OCI-LY7 (cell line): ENCODE results near the gene DZANK1. TPM values are rescaled to one million over a fixed set of nuclear protein-coding genes. Genes with fewer than 3 reads are reported as not detected.

Experiments
- BruUV-seq: library from RNA; stranded (reverse); fragments of 400-500 nt; replicated peaks from 2 replicates; lab custom pipeline; 2021; lab: Mats Ljungman, UMichigan
- CTCF ChIA-PET: fragments of 300-600 bp; sonication (Branson Sonifier 250); formaldehyde crosslinking; loops from one replicate; lab custom pipeline; 2022; ENCODE audit warnings: antibody characterized with exemption; ENCODE audit not compliant: unreplicated experiment; lab: Charles Lee
- POLR2A ChIA-PET: fragments of 300-600 bp; sonication (Branson Sonifier 250); formaldehyde crosslinking; loops from one replicate; lab custom pipeline; 2022; ENCODE audit warnings: antibody characterized with exemption; lab: Charles Lee
- DNase-seq: peaks from one replicate; pipeline ENCODE4 v3.0.0-alpha.2; 2015; ENCODE audit warnings: low spot score
- H2AFZ ChIP-seq: fragments of 200-600 bp; sonication (generic), shearing (Covaris generic); 2 replicates; pipeline ENCODE4 v1.6.1; 2014; ENCODE audit warnings: mild to moderate bottlenecking, antibody characterized with exemption, low read length, moderate library complexity
- H3K27ac ChIP-seq: fragments of 200-600 bp; sonication (generic); 2 replicates; pipeline ENCODE4 v1.5.1; 2014; ENCODE audit warnings: mixed run types, low read depth, mild to moderate bottlenecking, moderate library complexity, low read length, inconsistent platforms; ENCODE audit not compliant: poor library complexity, severe bottlenecking
- H3K36me3 ChIP-seq: fragments of 200-600 bp; sonication (generic); 2 replicates; pipeline ENCODE4 v1.6.1; 2014; ENCODE audit warnings: mild to moderate bottlenecking, antibody characterized with exemption, low read length, moderate library complexity, mixed read lengths; ENCODE audit not compliant: insufficient read depth
- H3K4me1 ChIP-seq: fragments of 200-600 bp; sonication (generic); 2 replicates; pipeline ENCODE4 v1.5.1; 2014; ENCODE audit warnings: mild to moderate bottlenecking, low read length; ENCODE audit not compliant: insufficient read depth, poor library complexity, severe bottlenecking
- H3K4me2 ChIP-seq: fragments of 200-600 bp; sonication (generic); 2 replicates; pipeline ENCODE4 v1.6.1; 2014; ENCODE audit warnings: mild to moderate bottlenecking, low read length
- H3K4me3 ChIP-seq: fragments of 200-600 bp; sonication (generic); 2 replicates; pipeline ENCODE4 v1.5.1; 2014; ENCODE audit warnings: mild to moderate bottlenecking, low read depth, low read length; ENCODE audit not compliant: poor library complexity, severe bottlenecking
- H3K79me2 ChIP-seq: fragments of 200-600 bp; sonication (generic); 2 replicates; pipeline ENCODE4 v1.6.1; 2016; ENCODE audit warnings: low read depth, mild to moderate bottlenecking, low read length, moderate library complexity, mixed read lengths; ENCODE audit not compliant: insufficient read depth
- H3K9me2 ChIP-seq: fragments of 200-600 bp; sonication (generic); 2 replicates; pipeline ENCODE4 v1.6.1; 2016; ENCODE audit warnings: mild to moderate bottlenecking, low read length, mixed read lengths; ENCODE audit not compliant: insufficient read depth
- H3K9me3 ChIP-seq: fragments of 200-600 bp; sonication (generic); 2 replicates; pipeline ENCODE4 v1.6.1; 2014; ENCODE audit warnings: mild to moderate bottlenecking, mixed run types, low read length, mixed read lengths
- H4K20me1 ChIP-seq: fragments of 200-600 bp; sonication (generic); 2 replicates; pipeline ENCODE4 v1.6.1; 2014; ENCODE audit warnings: mild to moderate bottlenecking, antibody characterized with exemption, low read length, moderate library complexity, mixed read lengths; ENCODE audit not compliant: insufficient read depth
- CTCF ChIP-seq: fragments of 200-600 bp; sonication (generic); conservative IDR thresholded peaks from 2 replicates; pipeline ENCODE4 v1.5.1; 2014; ENCODE audit warnings: mild to moderate bottlenecking, antibody characterized with exemption, low read length, moderate library complexity, mixed read lengths
- EZH2phosphoT487 ChIP-seq: fragments of 200-600 bp; sonication (generic); IDR thresholded peaks from 2 replicates; pipeline ENCODE4 v1.6.1; 2018; ENCODE audit warnings: low read depth, borderline replicate concordance, mild to moderate bottlenecking, mixed run types, antibody characterized with exemption, low read length, moderate library complexity, mixed read lengths
- intact Hi-C: fragments of 100-400 bp; cut with micrococcal nuclease; formaldehyde crosslinking; loops from one replicate; pipeline ENCODE4 v1.10.0; 2022; ENCODE audit not compliant: unreplicated experiment
- total RNA-seq, 2 experiments: library from RNA; depleted of rRNA in 1 of 2; stranded (reverse); fragments of >200 nt in 1 of 2; shearing (Covaris generic) in 1 of 2; gene quantifications; 2 replicates each; pipeline ENCODE4 v1.2.3, GENCODE V29; 2014 to 2022

Gene DZANK1
- total RNA-seq, 2 experiments from 2014 or later = 7.9 to 18.0 TPM

GRCh38 chr20:18430172-18430826 is 36.5 kb downstream of the DZANK1 start:
- DNase-seq = no peak
- Histone ChIP-seq H3K4me2 (no peak overlapping the region), H3K4me3 (no peak overlapping the region), H3K9me2 (no peaks in the 10 kb centered on the region), H2AFZ (no peak overlapping the region), H3K36me3 (no peaks in the 10 kb centered on the region), H4K20me1 (no peaks in the 10 kb centered on the region), H3K9me3 (no peaks in the 10 kb centered on the region), H3K4me1 (no peaks in the 10 kb centered on the region), H3K27ac (no peak overlapping the region), H3K79me2 (no peaks in the 10 kb centered on the region)
- no TSS peak for BruUV-seq
- no peak for TF ChIP-seq CTCF
- POLR2A ChIA-PET = interaction anchor here (0.6 kb wide), 2 partner anchors 16 to 69 kb away, joined by 3 read pairs; no protein-coding TSS in a partner anchor
- CTCF ChIA-PET = no interaction called here
- intact Hi-C loops = no loop called here

- Histone ChIP-seq H3K27ac (no peak overlapping the region), H3K36me3 (no peaks in the 10 kb centered on the region), H3K79me2 (no peaks in the 10 kb centered on the region), H4K20me1 (no peaks in the 10 kb centered on the region), H3K9me3 (no peaks in the 10 kb centered on the region), H3K4me3 (no peak overlapping the region), H3K9me2 (no peaks in the 10 kb centered on the region), H2AFZ (no peak overlapping the region), H3K4me1 (no peaks in the 10 kb centered on the region), H3K4me2 (no peak overlapping the region)
- ChIA-PET CTCF (no interaction called here), POLR2A (interaction anchor here (0.6 kb wide), 1 partner anchor 140 kb away, joined by 3 read pairs; no protein-coding TSS in a partner anchor)
- intact Hi-C loops = no loop called here
- TF ChIP-seq EZH2phosphoT487 = no peak
- BruUV-seq = no TSS peak
- DNase-seq = no peak
Measured at GRCh38 chr20:18428490-18429173, 38.2 kb downstream of the DZANK1 start.

- no peaks in the 10 kb centered on the region for H3K4me1 ChIP-seq
Measured at GRCh38 chr20:18427214-18427613, 39.6 kb downstream of the DZANK1 start.

More at GRCh38 chr20:18427214-18427613, 39.6 kb downstream of the DZANK1 start:
- H3K36me3 ChIP-seq = no peaks in the 10 kb centered on the region
- DNase-seq = no peak
- no TSS peak for BruUV-seq
- TF ChIP-seq CTCF (no peak), EZH2phosphoT487 (no peak)
- no peak overlapping the region for H3K27ac ChIP-seq
- no peaks in the 10 kb centered on the region for H3K9me3 ChIP-seq
- ChIA-PET CTCF (no interaction called here), POLR2A (no interaction called here)
- intact Hi-C loops = no loop called here
- H3K79me2 ChIP-seq = no peaks in the 10 kb centered on the region
- H3K9me2 ChIP-seq = no peaks in the 10 kb centered on the region
- H3K4me2 ChIP-seq = no peak overlapping the region
- no peaks in the 10 kb centered on the region for H4K20me1 ChIP-seq
- H3K4me3 ChIP-seq = no peak overlapping the region
- H2AFZ ChIP-seq = no peak overlapping the region
